NCI-H1417 treated with DMSO at 0.1 percent for 48 hours (cell line): Measurements from ENCODE around the gene TCF12.
A peak's percentile ranks its signal among the peaks of the same experiment; 100 is the strongest.

Source experiments
- DNase-seq: peaks from one replicate; lab custom pipeline; 2025; lab: John Stamatoyannopoulos, UW

The TCF12 gene

GRCh38 chr15:57053470-57053869 lies 135.0 kb downstream of the TCF12 start:
- no peak for DNase-seq

- DNase-seq, result no peak
Observed at GRCh38 chr15:57054204-57054750, 135.8 kb downstream of the TCF12 start.

- no peak for DNase-seq
Observed at GRCh38 chr15:57056357-57056756, 137.9 kb downstream of the TCF12 start.

- DNase-seq, result no peak
Observed at GRCh38 chr15:57057134-57057930, 138.9 kb downstream of the TCF12 start.

GRCh38 chr15:57059026-57059660 lies 140.7 kb downstream of the TCF12 start:
- DNase-seq, result no peak

- DNase-seq, result no peak
Observed at GRCh38 chr15:57060799-57061198, 142.4 kb downstream of the TCF12 start.

GRCh38 chr15:57061281-57061680 lies 142.8 kb downstream of the TCF12 start:
- no peak for DNase-seq

- DNase-seq, result no peak
Observed at GRCh38 chr15:57061696-57062095, 143.3 kb downstream of the TCF12 start.

- DNase-seq, result no peak
Observed at GRCh38 chr15:57064033-57064432, 145.6 kb downstream of the TCF12 start.

GRCh38 chr15:57069423-57069822 lies 151.0 kb downstream of the TCF12 start:
- no peak for DNase-seq

- DNase-seq, result no peak
Observed at GRCh38 chr15:57070674-57071073, 152.2 kb downstream of the TCF12 start.

- DNase-seq, result no peak
Observed at GRCh38 chr15:57079446-57079845, 161.0 kb downstream of the TCF12 start.

GRCh38 chr15:57079931-57080620 lies 161.6 kb downstream of the TCF12 start:
- no peak for DNase-seq

- no peak for DNase-seq
Observed at GRCh38 chr15:57082054-57082728, 163.7 kb downstream of the TCF12 start.

- no peak for DNase-seq
Observed at GRCh38 chr15:57084192-57084591, 165.7 kb downstream of the TCF12 start.

- no peak for DNase-seq
Observed at GRCh38 chr15:57085267-57085666, 166.8 kb downstream of the TCF12 start.

GRCh38 chr15:57086857-57087427 lies 168.5 kb downstream of the TCF12 start:
- no peak for DNase-seq

GRCh38 chr15:57089815-57090495 lies 171.5 kb downstream of the TCF12 start:
- no peak for DNase-seq

- peak; percentile 74 for DNase-seq
Observed at GRCh38 chr15:57090496-57090859, 172.0 kb downstream of the TCF12 start.

GRCh38 chr15:57091636-57092035 lies 173.2 kb downstream of the TCF12 start:
- DNase-seq, result no peak

- DNase-seq, result no peak
Observed at GRCh38 chr15:57092252-57092651, 173.8 kb downstream of the TCF12 start.
